ENCODE results near the gene MXD4.
"Not testable (repeated sequence)": the region's sequence is repeated elsewhere in the genome, so short reads cannot be mapped to it uniquely, and the experiment has no call there.

Gene MXD4

GRCh38 chr4:2241410-2242353 lies 20.2 kb downstream of the MXD4 start, which contains the start of the genes HAUS3 and POLN:
TSS of gene HAUS3 (minus strand) at chr4:2242121. CDS start at chr4:2240946, 1,175 bp downstream.
TSS of gene POLN (minus strand) at chr4:2242121. CDS start at chr4:2229231, 12,890 bp downstream.
- FAIRE-seq (peak; percentile 100), DNase-seq (ENCODE audit: insufficient read length, low spot score) (peak; percentile 98)
- TF ChIP-seq TAF1 (IDR thresholded peaks at IDR 0.05; ENCODE audit: low read depth, low read length) (0 out of 2 replicates have a peak, but pooled peaks have one; percentile 36), POU2F2 (IDR thresholded peaks at IDR 0.05; ENCODE audit: low read depth, low read length) (no peak), PAX5 (IDR thresholded peaks at IDR 0.05; ENCODE audit: insufficient read depth, low read length, severe bottlenecking) (no peak), SPI1 (IDR thresholded peaks at IDR 0.05; ENCODE audit: low read depth, low read length) (no peak), POLR2A (IDR thresholded peaks at IDR 0.05; ENCODE audit: low read depth, low read length) (peak; percentile 35; the same call in 1 of the 2 replicates), POLR2AphosphoS5 (IDR thresholded peaks at IDR 0.05; ENCODE audit: low read depth, low read length) (peak; percentile 71)

- FAIRE-seq, result peak; percentile 79
- DNase-seq (ENCODE audit: insufficient read length, low spot score), result no peak
- TF ChIP-seq SPI1 (IDR thresholded peaks at IDR 0.05; ENCODE audit: low read depth, low read length) (no peak), PAX5 (IDR thresholded peaks at IDR 0.05; ENCODE audit: insufficient read depth, low read length, severe bottlenecking) (no peak), POLR2AphosphoS5 (IDR thresholded peaks at IDR 0.05; ENCODE audit: low read depth, low read length) (no peak), POLR2A (IDR thresholded peaks at IDR 0.05; ENCODE audit: low read depth, low read length) (no peak), POU2F2 (IDR thresholded peaks at IDR 0.05; ENCODE audit: low read depth, low read length) (no peak), TAF1 (IDR thresholded peaks at IDR 0.05; ENCODE audit: low read depth, low read length) (no peak)
Observed at GRCh38 chr4:2241003-2241402, 20.9 kb downstream of the MXD4 start.

- FAIRE-seq, result no peak
- TF ChIP-seq SPI1 (IDR thresholded peaks at IDR 0.05; ENCODE audit: low read depth, low read length), result no peak
- TF ChIP-seq POLR2AphosphoS5 (IDR thresholded peaks at IDR 0.05; ENCODE audit: low read depth, low read length), result no peak
- TF ChIP-seq PAX5 (IDR thresholded peaks at IDR 0.05; ENCODE audit: insufficient read depth, low read length, severe bottlenecking), result no peak
- TF ChIP-seq POU2F2 (IDR thresholded peaks at IDR 0.05; ENCODE audit: low read depth, low read length), result no peak
- no peak for TF ChIP-seq POLR2A (IDR thresholded peaks at IDR 0.05; ENCODE audit: low read depth, low read length)
- no peak for TF ChIP-seq TAF1 (IDR thresholded peaks at IDR 0.05; ENCODE audit: low read depth, low read length)
- no peak for DNase-seq (ENCODE audit: insufficient read length, low spot score)
Observed at GRCh38 chr4:2236944-2237666, 24.8 kb downstream of the MXD4 start.

- FAIRE-seq (no peak), DNase-seq (ENCODE audit: insufficient read length, low spot score) (no peak)
- TF ChIP-seq TAF1 (IDR thresholded peaks at IDR 0.05; ENCODE audit: low read depth, low read length), result no peak
- TF ChIP-seq POLR2A (IDR thresholded peaks at IDR 0.05; ENCODE audit: low read depth, low read length), result no peak
- no peak for TF ChIP-seq POLR2AphosphoS5 (IDR thresholded peaks at IDR 0.05; ENCODE audit: low read depth, low read length)
- TF ChIP-seq POU2F2 (IDR thresholded peaks at IDR 0.05; ENCODE audit: low read depth, low read length), result no peak
- TF ChIP-seq SPI1 (IDR thresholded peaks at IDR 0.05; ENCODE audit: low read depth, low read length), result no peak
- no peak for TF ChIP-seq PAX5 (IDR thresholded peaks at IDR 0.05; ENCODE audit: insufficient read depth, low read length, severe bottlenecking)
Observed at GRCh38 chr4:2231082-2231481, 30.8 kb downstream of the MXD4 start.

GRCh38 chr4:2226261-2226660 lies 35.6 kb downstream of the MXD4 start:
- TF ChIP-seq POU2F2 (IDR thresholded peaks at IDR 0.05; ENCODE audit: low read depth, low read length), result no peak
- no peak for TF ChIP-seq PAX5 (IDR thresholded peaks at IDR 0.05; ENCODE audit: insufficient read depth, low read length, severe bottlenecking)
- no peak for TF ChIP-seq POLR2AphosphoS5 (IDR thresholded peaks at IDR 0.05; ENCODE audit: low read depth, low read length)
- TF ChIP-seq TAF1 (IDR thresholded peaks at IDR 0.05; ENCODE audit: low read depth, low read length), result no peak
- TF ChIP-seq POLR2A (IDR thresholded peaks at IDR 0.05; ENCODE audit: low read depth, low read length), result no peak
- TF ChIP-seq SPI1 (IDR thresholded peaks at IDR 0.05; ENCODE audit: low read depth, low read length), result no peak
- DNase-seq (ENCODE audit: insufficient read length, low spot score) (no peak), FAIRE-seq (no peak)

- DNase-seq (ENCODE audit: insufficient read length, low spot score) (no peak), FAIRE-seq (no peak)
- TF ChIP-seq PAX5 (IDR thresholded peaks at IDR 0.05; ENCODE audit: insufficient read depth, low read length, severe bottlenecking) (no peak), POU2F2 (IDR thresholded peaks at IDR 0.05; ENCODE audit: low read depth, low read length) (no peak), POLR2AphosphoS5 (IDR thresholded peaks at IDR 0.05; ENCODE audit: low read depth, low read length) (no peak), POLR2A (IDR thresholded peaks at IDR 0.05; ENCODE audit: low read depth, low read length) (no peak), TAF1 (IDR thresholded peaks at IDR 0.05; ENCODE audit: low read depth, low read length) (no peak), SPI1 (IDR thresholded peaks at IDR 0.05; ENCODE audit: low read depth, low read length) (no peak)
Observed at GRCh38 chr4:2222838-2223237, 39.1 kb downstream of the MXD4 start.

GRCh38 chr4:2221378-2221777 lies 40.5 kb downstream of the MXD4 start:
- FAIRE-seq, result not testable (repeated sequence)

GRCh38 chr4:2220016-2220630 lies 41.8 kb downstream of the MXD4 start:
- DNase-seq (ENCODE audit: insufficient read length, low spot score) (no peak), FAIRE-seq (peak; percentile 91)
- TF ChIP-seq SPI1 (IDR thresholded peaks at IDR 0.05; ENCODE audit: low read depth, low read length), result no peak
- no peak for TF ChIP-seq PAX5 (IDR thresholded peaks at IDR 0.05; ENCODE audit: insufficient read depth, low read length, severe bottlenecking)
- no peak for TF ChIP-seq POLR2A (IDR thresholded peaks at IDR 0.05; ENCODE audit: low read depth, low read length)
- no peak for TF ChIP-seq TAF1 (IDR thresholded peaks at IDR 0.05; ENCODE audit: low read depth, low read length)
- TF ChIP-seq POLR2AphosphoS5 (IDR thresholded peaks at IDR 0.05; ENCODE audit: low read depth, low read length), result no peak
- TF ChIP-seq POU2F2 (IDR thresholded peaks at IDR 0.05; ENCODE audit: low read depth, low read length), result no peak

More at GRCh38 chr4:2221378-2221777, 40.5 kb downstream of the MXD4 start:
- DNase-seq (ENCODE audit: insufficient read length, low spot score), result not testable (repeated sequence)
